Neural progenitor cell (in vitro differentiated cells): ENCODE results near the gene SH3BP5L.

Source experiments
- CTCF ChIP-seq: fragments of 200-600 bp; sonication (generic); IDR thresholded peaks from 2 replicates; pipeline ENCODE4 v1.5.1; 2017; ENCODE audit warnings: antibody characterized with exemption, mild to moderate bottlenecking
- EZH2 ChIP-seq: fragments of 200-600 bp; sonication (generic); IDR thresholded peaks from 2 replicates; pipeline ENCODE4 v1.6.1; 2017; ENCODE audit warnings: antibody characterized with exemption, mild to moderate bottlenecking, moderate library complexity
- EZH2phosphoT487 ChIP-seq: fragments of 200-600 bp; sonication (generic); IDR thresholded peaks from 2 replicates; pipeline ENCODE4 v1.6.1; 2017; ENCODE audit warnings: antibody characterized with exemption

GRCh38 chr1:248858891-248859889 lies 33.5 kb upstream of the SH3BP5L start, which contains the start of gene ZNF692:
- TF ChIP-seq CTCF (no peak), EZH2phosphoT487 (no peak), EZH2 (no peak)
